RWPE1 (cell line): ENCODE data around the gene SPOCD1.

Experiments used
- CTCF ChIA-PET: fragments of 350-600 bp; sonication (Branson Sonifier 250); formaldehyde crosslinking; extraction: SDS; loops from one replicate; lab custom pipeline; 2021; lab: Yijun Ruan, JAX
- POLR2A ChIA-PET: fragments of 400-600 bp; formaldehyde crosslinking; extraction: SDS; loops from one replicate; lab custom pipeline; 2020; ENCODE audit warnings: antibody characterized with exemption; ENCODE audit not compliant: low non-redundant PET; lab: Yijun Ruan, JAX
- DNase-seq: peaks from one replicate; pipeline ENCODE4 v3.0.0; 2012; ENCODE audit warnings: low spot score
- H3K27ac ChIP-seq: fragments of 450-650 bp; 2 replicates; pipeline ENCODE4 v1.5.1; 2017
- CTCF ChIP-seq: fragments of 450-650 bp; conservative IDR thresholded peaks from 2 replicates; pipeline ENCODE4 v1.5.1; 2017; ENCODE audit warnings: low read depth, mild to moderate bottlenecking

Gene SPOCD1

GRCh38 chr1:31745096-31745945 is 70.5 kb downstream of the SPOCD1 start:
- no peak for DNase-seq
- CTCF ChIA-PET, result interaction anchor here (0.5 to 2.0 kb wide), 9 partner anchors 13 to 309 kb away, joined by 3 to 7 read pairs (median 3); no protein-coding TSS in a partner anchor
- POLR2A ChIA-PET, result no interaction called here
- no peak; the same call in 1 of the 2 replicates for TF ChIP-seq CTCF
- H3K27ac ChIP-seq, result peak overlapping the region; percentile 19; the same call in 1 of the 2 replicates

- H3K27ac ChIP-seq, result no peak overlapping the region
- CTCF ChIA-PET, result interaction anchor here (0.7 to 2.0 kb wide), 3 partner anchors 27 to 81 kb away, joined by 3 to 7 read pairs (median 6); no protein-coding TSS in a partner anchor
- TF ChIP-seq CTCF, result no peak
- POLR2A ChIA-PET, result no interaction called here
- no peak for DNase-seq
Measured at GRCh38 chr1:31744165-31744888, 71.5 kb downstream of the SPOCD1 start.

GRCh38 chr1:31742462-31743212 is 73.2 kb downstream of the SPOCD1 start:
- no peak for TF ChIP-seq CTCF
- ChIA-PET POLR2A (no interaction called here), CTCF (interaction anchor here (0.7 kb wide), 1 partner anchor 8 kb away, joined by 3 read pairs; no protein-coding TSS in a partner anchor)
- no peak for DNase-seq
- H3K27ac ChIP-seq, result no peak overlapping the region
